GM18517 (cell line): ENCODE data around the gene NECAB2.
"Not testable (repeated sequence)": the region's sequence is repeated elsewhere in the genome, so short reads cannot be mapped to it uniquely, and the experiment has no call there.

Experiments
- ATAC-seq: cut with Tn5 transposase; IDR thresholded peaks from one replicate; pipeline ENCODE4 v1.9.1; 2021; ENCODE audit warnings: mild to moderate bottlenecking, moderate library complexity; ENCODE audit not compliant: unreplicated experiment

Gene NECAB2

GRCh38 chr16:83935858-83936255, 32.2 kb upstream of the NECAB2 start:
- ATAC-seq: no peak

DNA sequence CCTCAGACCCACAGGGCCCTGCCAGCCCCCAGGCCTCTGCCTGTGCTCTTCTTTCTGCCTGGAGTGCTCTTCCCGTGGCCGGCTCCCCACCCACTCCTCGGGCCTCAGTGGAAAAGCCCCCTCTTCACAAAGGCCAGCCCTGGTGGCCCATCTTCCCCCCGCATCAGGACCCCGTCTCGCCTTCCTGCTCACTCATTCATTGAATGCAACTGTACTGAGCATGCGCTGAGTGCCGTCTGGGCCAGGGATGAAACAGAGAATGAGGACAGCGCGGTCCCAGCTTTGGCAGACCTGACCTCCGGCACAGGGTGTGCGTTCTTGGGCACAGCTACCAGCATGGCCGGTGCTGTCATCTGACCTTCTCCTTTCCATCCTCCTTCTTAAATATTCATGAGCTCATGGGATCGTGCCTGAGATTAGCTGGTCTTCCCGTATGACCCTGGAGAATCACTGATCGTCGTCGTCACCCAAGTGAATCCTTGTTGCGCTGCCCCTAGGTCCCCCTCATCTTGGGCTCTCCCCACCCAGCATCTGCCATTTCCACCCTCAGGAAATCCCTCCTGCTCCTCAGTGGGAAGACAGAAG, 31.4 kb upstream of the NECAB2 start:
- ATAC-seq: no peak

GRCh38 chr16:83937267-83937666, 30.8 kb upstream of the NECAB2 start:
- no peak for ATAC-seq

- no peak for ATAC-seq
Observed at GRCh38 chr16:83937922-83938885, 29.8 kb upstream of the NECAB2 start.

DNA sequence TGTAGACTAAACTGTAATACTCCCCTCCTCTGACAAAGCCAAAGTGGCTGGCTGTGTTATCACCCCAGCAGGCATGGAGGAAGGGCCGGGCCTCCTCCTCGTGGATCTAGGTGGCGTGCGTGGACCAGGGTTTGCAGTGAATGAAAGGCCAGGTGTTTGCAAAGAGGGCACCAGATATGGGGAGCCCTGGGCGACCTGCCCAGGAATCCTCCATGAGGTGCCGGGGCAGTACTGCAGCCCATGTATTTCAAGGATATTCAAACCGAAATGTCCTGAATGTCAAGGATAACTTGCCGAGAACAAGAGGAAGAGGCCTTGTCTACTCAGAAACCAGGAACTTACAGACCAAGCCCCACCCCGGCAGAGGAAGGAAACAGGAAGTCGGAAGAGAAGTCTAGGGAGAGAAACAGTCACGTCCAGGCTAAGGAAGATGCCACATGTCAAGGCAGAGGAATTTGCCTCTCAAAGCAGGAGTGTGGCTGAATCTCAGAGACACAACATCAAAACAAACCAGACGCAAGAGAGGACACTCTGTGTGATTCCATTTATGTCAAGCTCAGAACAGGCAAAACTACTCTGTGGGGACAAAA, 28.7 kb upstream of the NECAB2 start:
- ATAC-seq: no peak

GRCh38 chr16:83940119-83940518, 27.9 kb upstream of the NECAB2 start:
- no peak for ATAC-seq

GRCh38 chr16:83940630-83941378, 27.2 kb upstream of the NECAB2 start:
- no peak for ATAC-seq

DNA sequence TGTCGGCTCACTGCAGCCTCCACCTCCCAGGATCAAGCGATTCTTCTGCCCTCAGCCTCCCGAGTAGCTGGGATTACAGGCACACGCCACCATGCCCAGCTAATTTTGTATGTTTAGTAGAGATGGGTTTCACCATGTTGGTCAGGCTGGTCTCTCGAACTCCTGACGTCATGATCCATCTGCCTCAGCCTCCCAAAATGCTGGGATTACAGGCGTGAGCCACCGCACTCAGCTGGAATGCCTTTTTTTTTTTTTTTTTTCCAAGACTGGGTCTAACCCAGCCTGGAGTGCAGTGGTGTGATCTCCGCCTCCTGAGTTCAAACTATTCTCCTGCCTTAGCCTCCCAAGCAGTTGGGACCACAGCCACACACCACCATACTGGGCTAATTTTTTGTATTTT, 26.5 kb upstream of the NECAB2 start:
- not testable (repeated sequence) for ATAC-seq

GRCh38 chr16:83942074-83942473, 26.0 kb upstream of the NECAB2 start:
- ATAC-seq: no peak

GRCh38 chr16:83942815-83943515, 25.1 kb upstream of the NECAB2 start:
- no peak for ATAC-seq

GRCh38 chr16:83943516-83944050, 24.5 kb upstream of the NECAB2 start:
- no peak for ATAC-seq

- no peak for ATAC-seq
Observed at GRCh38 chr16:83945587-83945986, 22.5 kb upstream of the NECAB2 start.

GRCh38 chr16:83946154-83946780, 21.8 kb upstream of the NECAB2 start:
- no peak for ATAC-seq

GRCh38 chr16:83946781-83947566, 21.1 kb upstream of the NECAB2 start:
- ATAC-seq: no peak

DNA sequence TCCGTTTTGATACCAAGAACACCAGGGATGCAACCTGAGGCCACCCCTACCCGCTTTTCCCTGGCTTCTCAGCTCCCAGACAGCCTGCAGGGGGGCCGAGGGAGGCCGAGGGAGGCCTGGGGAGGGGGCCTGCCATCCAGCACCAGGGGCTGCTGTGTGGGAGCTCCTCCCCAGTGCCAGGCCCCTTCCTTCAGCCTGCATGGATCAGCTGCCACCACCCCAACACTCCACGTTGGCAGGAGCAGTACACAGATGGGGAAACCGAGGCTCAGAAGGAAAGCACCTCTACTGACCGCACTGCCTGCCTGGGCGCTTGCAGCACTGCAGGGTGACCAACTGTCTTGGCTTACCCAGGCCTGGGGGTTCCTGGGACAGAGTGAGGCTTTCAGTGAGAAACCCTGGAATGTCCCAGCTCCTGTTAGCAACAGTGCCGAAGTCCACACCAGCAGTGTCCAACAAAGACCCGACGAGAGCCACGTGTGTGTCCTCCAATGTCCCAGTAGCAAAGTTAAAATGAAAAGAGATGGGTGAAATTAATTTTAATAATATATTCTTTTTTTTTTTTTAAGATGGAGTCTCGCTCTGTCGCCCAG, 20.3 kb upstream of the NECAB2 start:
- no peak for ATAC-seq

DNA sequence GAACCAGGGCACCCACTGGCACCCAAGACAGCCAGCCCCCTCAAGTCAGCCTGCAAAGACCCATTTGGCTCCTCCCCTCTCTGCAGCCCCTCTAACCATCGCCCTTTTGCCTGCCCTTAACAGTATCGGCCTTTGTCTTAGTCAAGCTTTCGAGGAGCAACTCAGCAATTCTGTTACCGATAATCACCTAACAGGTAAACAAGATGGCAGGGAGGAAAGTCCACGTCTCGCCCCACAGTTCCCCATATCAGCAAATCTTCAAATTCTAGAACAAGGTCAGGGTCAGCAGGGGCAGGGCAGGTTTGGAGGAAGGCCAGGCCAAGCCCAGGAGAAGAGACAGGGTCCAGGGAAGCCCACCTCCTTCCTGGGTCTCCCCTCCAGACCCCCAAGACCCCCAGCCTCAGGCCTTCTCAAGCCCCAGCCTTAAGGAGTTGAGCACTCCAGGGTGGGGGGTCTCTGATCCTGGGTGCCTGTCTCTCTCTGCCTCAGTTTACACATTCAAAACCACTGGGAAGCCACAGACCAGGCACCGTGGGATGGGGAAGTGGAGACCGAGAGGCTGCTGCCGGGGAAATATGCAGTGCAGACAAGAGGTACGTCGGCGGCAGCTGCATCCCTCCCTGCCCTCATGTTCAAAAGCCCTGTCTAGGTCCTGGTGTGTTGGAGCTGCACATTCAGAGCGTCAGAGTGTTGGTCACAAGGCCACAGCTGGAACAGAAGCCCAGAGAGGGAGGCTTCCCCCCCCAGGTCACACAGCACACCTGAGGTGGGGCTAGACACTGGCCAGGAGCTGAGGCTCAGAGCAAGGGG, 18.9 kb upstream of the NECAB2 start:
- ATAC-seq: no peak

- no peak for ATAC-seq
Observed at GRCh38 chr16:83949724-83950001, 18.4 kb upstream of the NECAB2 start.

DNA sequence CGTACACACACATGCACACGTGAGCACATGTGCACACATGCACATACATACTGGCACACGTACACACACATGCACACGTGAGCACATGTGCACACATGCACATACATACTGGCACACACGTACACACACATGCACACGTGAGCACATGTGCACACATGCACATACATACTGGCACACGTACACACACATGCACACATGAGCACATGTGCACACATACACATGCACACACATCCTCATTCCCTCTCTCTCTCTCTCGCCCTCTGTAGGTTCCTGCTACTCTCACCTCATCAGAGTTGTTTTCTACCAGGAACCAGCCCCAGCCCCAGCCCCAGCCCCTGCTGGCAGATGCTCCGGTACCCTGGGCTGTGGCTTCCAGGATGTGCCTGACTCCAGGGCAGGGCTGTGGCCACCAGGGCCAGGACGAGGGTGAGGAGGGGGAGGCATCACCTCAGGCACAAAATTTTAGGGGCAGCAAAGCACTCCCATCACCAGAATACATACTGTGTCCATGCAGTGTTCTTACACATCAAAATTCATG, 17.1 kb upstream of the NECAB2 start:
- ATAC-seq: not testable (repeated sequence)
